Right lobe of liver (tissue), 6 donors: ENCODE measurements around the gene FGR. TPM values are rescaled to one million over a fixed set of nuclear protein-coding genes. Genes with fewer than 3 reads are reported as not detected.

Source experiments
- ATAC-seq, 4 donors: fragments of 200-7000 bp; cut with Tn5 transposase; one replicate each; pipeline ENCODE4 v1.9.1; 2020; ENCODE audit warnings: mild to moderate bottlenecking in 4 of 4, moderate library complexity in 4 of 4
- DNase-seq, 3 donors: peaks; one replicate each; pipeline ENCODE4 v3.0.0-alpha.2; 2020
- H3K27ac ChIP-seq, 3 donors: fragments of 200-600 bp; one replicate each; pipeline ENCODE4 v1.8.0; 2022
- H3K27me3 ChIP-seq, 2 donors: fragments of 200-600 bp; one replicate each; pipeline ENCODE4 v1.8.0; 2022
- H3K36me3 ChIP-seq, 4 donors: fragments of 200-600 bp; sonication (generic) in 1 of 4; one replicate each; pipeline versions ENCODE4 v1.5.1 to v1.8.0; 2017 to 2022; ENCODE audit warnings: control low read depth in 1 of 4
- H3K4me1 ChIP-seq, 4 donors: fragments of 200-600 bp; sonication (generic) in 1 of 4; one replicate each; pipeline versions ENCODE4 v1.5.1 to v1.8.0; 2017 to 2022; ENCODE audit warnings: control low read depth in 1 of 4
- H3K4me3 ChIP-seq, 3 donors: fragments of 200-600 bp; one replicate each; pipeline ENCODE4 v1.8.0; 2022
- H3K9me3 ChIP-seq, 4 donors: fragments of 200-600 bp; sonication (generic) in 1 of 4; one replicate each; pipeline versions ENCODE4 v1.5.1 to v1.8.0; 2017 to 2022; ENCODE audit warnings: control low read depth in 1 of 4
- CTCF ChIP-seq, 4 donors: fragments of 200-600 bp in 3 of 4; fragments of 450-650 bp in 1 of 4; IDR thresholded peaks; one replicate each; pipeline versions ENCODE4 v1.5.1 to v1.8.0; 2016 to 2022; ENCODE audit warnings: antibody characterized with exemption in 4 of 4, mild to moderate bottlenecking in 2 of 4
- POLR2A ChIP-seq: fragments of 450-650 bp; IDR thresholded peaks from one replicate; pipeline ENCODE4 v1.6.1; 2017; ENCODE audit warnings: antibody characterized with exemption, mild to moderate bottlenecking
- WGBS: methylation state at CpG from one replicate; pipeline ENCODE4 v1.1.6; 2018; ENCODE audit warnings: low coverage, low lambda C conversion rate; ENCODE audit not compliant: insufficient coverage; ENCODE audit errors: missing lambda C conversion rate; 5-methylcytosine and 5-hydroxymethylcytosine counted together
- intact Hi-C, 2 donors: fragments of 100-400 bp; cut with DNase I; formaldehyde crosslinking; loops; one replicate each; pipeline versions ENCODE4 v1.11.2 to v1.14.1; 2022
- total RNA-seq, 6 experiments: library from RNA; depleted of rRNA in 2 of 6; stranded (reverse); fragments of >200 nt in 2 of 6; fragmentation: NEBNext Ultra II Directional in 3 of 6; extraction: Animal tissue kit (Norgen Biotek cat#: 25700) in 3 of 6; gene quantifications; one replicate each; pipeline versions ENCODE4 v1.1.0 to v1.2.4, GENCODE V29; 2016 to 2023
- donor health status: DM: no; HTN: yes; CAD: no.
- donor health status: DM: no; HTN: no; CAD: no.
- donor health status: DM: no; HTN: no; CAD: no.
- donor health status: DM: no; HTN: yes; CAD: no.
- donor health status: DM: no; HTN: yes; CAD: no.

Gene FGR
- total RNA-seq, 6 experiments from 2014 or later, result 2.5 to 10.0 (median 6.3) TPM

GRCh38 chr1:27589841-27590426, 45.1 kb downstream of the FGR start:
- no peak overlapping the region for H3K4me3 ChIP-seq
- H3K4me1 ChIP-seq, result no peaks in the 10 kb centered on the region
- H3K27ac ChIP-seq, result no peak overlapping the region
- ATAC-seq (peak in 3 of 4 donors; percentile 6 to 37 (median 30)), DNase-seq (no peak)
- no peaks in the 10 kb centered on the region for H3K27me3 ChIP-seq
- H3K9me3 ChIP-seq, result no peaks in the 10 kb centered on the region
- 72% methylated on average over 3 of the region's 13 CpGs for WGBS
- no peak for TF ChIP-seq POLR2A
- no peak for TF ChIP-seq CTCF (IDR thresholded peaks at IDR 0.05)
- intact Hi-C loops, result loop anchor here in 1 of 2 donors (10.0 kb wide), 1 partner anchor 185 kb away; no protein-coding TSS in a partner anchor
- no peaks in the 10 kb centered on the region for H3K36me3 ChIP-seq

GRCh38 chr1:27589441-27589840, 45.5 kb downstream of the FGR start:
- DNase-seq (no peak), ATAC-seq (no peak)
- intact Hi-C loops, result no loop called here
- no peaks in the 10 kb centered on the region for H3K27me3 ChIP-seq
- H3K9me3 ChIP-seq, result no peaks in the 10 kb centered on the region
- no peaks in the 10 kb centered on the region for H3K36me3 ChIP-seq
- H3K4me1 ChIP-seq, result no peaks in the 10 kb centered on the region
- TF ChIP-seq CTCF (IDR thresholded peaks at IDR 0.05), result no peak
- TF ChIP-seq POLR2A, result no peak
- H3K4me3 ChIP-seq, result no peak overlapping the region
- no peak overlapping the region for H3K27ac ChIP-seq
- 63% methylated on average over 2 of the region's 6 CpGs for WGBS

- Histone ChIP-seq H3K27me3 (no peaks in the 10 kb centered on the region), H3K36me3 (no peaks in the 10 kb centered on the region), H3K4me1 (no peaks in the 10 kb centered on the region), H3K27ac (no peak overlapping the region), H3K9me3 (no peaks in the 10 kb centered on the region), H3K4me3 (no peak overlapping the region)
- DNase-seq, result no peak
- peak; percentile 21 to 69 (median 54) for ATAC-seq
- 68% methylated on average over 8 of the region's 12 CpGs for WGBS
- TF ChIP-seq CTCF (IDR thresholded peaks at IDR 0.05) (no peak), POLR2A (no peak)
- intact Hi-C loops, result no loop called here
Observed at GRCh38 chr1:27588256-27589232, 46.4 kb downstream of the FGR start.

GRCh38 chr1:27585684-27586083, 49.3 kb downstream of the FGR start:
- DNase-seq (no peak), ATAC-seq (no peak)
- Histone ChIP-seq H3K4me3 (no peak overlapping the region), H3K9me3 (no peaks in the 10 kb centered on the region), H3K4me1 (peaks cover 0 to 11% (median 4%) of the 10 kb centered on the region in 4 donors), H3K36me3 (no peaks in the 10 kb centered on the region), H3K27me3 (no peaks in the 10 kb centered on the region), H3K27ac (no peak overlapping the region)
- intact Hi-C loops, result no loop called here
- WGBS, result 35% methylated on average over 2 of the region's 3 CpGs
- no peak for TF ChIP-seq POLR2A
- TF ChIP-seq CTCF (IDR thresholded peaks at IDR 0.05), result no peak
